ENCODE measurements around the gene WASF3.
A peak's percentile ranks its signal among the peaks of the same experiment; 100 is the strongest.
"Not testable (repeated sequence)": the region's sequence is repeated elsewhere in the genome, so short reads cannot be mapped to it uniquely, and the experiment has no call there.

The WASF3 gene

DNA sequence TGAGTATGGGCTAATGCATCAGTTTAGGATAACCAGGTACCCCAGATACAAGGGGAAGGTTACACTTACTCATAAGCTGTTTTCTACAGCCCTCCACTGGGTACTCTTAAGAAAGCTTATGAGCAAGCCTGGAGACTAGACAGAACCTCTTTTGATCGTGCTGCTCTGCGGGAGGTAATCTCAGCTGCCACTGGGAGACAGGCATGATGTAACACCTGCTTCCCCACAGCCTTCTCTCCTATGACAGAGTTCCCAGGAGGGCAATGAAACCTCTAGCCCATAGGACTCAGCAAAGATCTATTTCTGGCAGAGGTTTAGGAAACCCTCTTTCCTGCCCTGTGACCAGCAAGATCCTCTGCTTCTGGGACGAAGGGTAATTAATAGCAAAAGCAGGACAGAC lies 65.6 kb downstream of the WASF3 start:
- H3K4me3 ChIP-seq (ENCODE audit: insufficient read length, low read depth) = no peak overlapping the region
- peaks cover 12% of the 10 kb centered on the region; the same call in 1 of the 2 replicates for H3K9me3 ChIP-seq (ENCODE audit: insufficient read depth, low read length)
- H3K4me1 ChIP-seq (ENCODE audit: insufficient read depth, insufficient read length) = no peaks in the 10 kb centered on the region
- H3K27me3 ChIP-seq (ENCODE audit: insufficient read depth, insufficient read length) = no peaks in the 10 kb centered on the region
- H3K9ac ChIP-seq (ENCODE audit: insufficient read length, low read depth) = no peak overlapping the region
- DNase-seq (ENCODE audit: low read depth, low spot score) = no peak
- H3K36me3 ChIP-seq (ENCODE audit: insufficient read depth, insufficient read length, low read length) = no peaks in the 10 kb centered on the region
- TF ChIP-seq SUZ12 (IDR thresholded peaks at IDR 0.05; ENCODE audit: extremely low read depth, insufficient read depth, insufficient read length) (no peak), YY1 (IDR thresholded peaks at IDR 0.05; ENCODE audit: insufficient read depth, insufficient read length) (no peak), ZNF274 (IDR thresholded peaks at IDR 0.05; ENCODE audit: low read depth, low read length) (no peak)

DNA sequence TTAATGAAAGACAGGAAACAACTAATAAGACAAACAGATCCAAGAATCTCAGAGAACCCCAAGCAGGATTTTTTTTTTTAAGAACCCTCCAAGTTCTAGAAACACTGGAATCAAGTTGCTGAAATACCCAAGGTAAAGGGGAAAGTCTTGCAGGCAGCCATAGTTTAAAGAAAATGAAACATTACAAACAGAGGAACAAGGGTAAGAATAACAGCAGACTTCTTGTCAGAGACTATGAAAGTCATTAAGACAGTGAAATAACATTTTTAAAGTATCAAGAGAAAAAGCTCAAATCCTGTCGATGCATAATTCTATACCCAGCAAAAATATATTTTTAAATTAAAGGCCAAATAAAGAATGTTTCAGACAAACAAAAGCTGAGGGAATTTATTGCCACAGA lies 67.1 kb downstream of the WASF3 start:
- DNase-seq (ENCODE audit: low read depth, low spot score) = no peak
- Histone ChIP-seq H3K9ac (ENCODE audit: insufficient read length, low read depth) (no peak overlapping the region), H3K36me3 (ENCODE audit: insufficient read depth, insufficient read length, low read length) (no peaks in the 10 kb centered on the region), H3K9me3 (ENCODE audit: insufficient read depth, low read length) (peaks cover 12% of the 10 kb centered on the region; the same call in 1 of the 2 replicates), H3K4me3 (ENCODE audit: insufficient read length, low read depth) (no peak overlapping the region), H3K27me3 (ENCODE audit: insufficient read depth, insufficient read length) (no peaks in the 10 kb centered on the region), H3K4me1 (ENCODE audit: insufficient read depth, insufficient read length) (no peaks in the 10 kb centered on the region)
- TF ChIP-seq ZNF274 (IDR thresholded peaks at IDR 0.05; ENCODE audit: low read depth, low read length) (no peak), YY1 (IDR thresholded peaks at IDR 0.05; ENCODE audit: insufficient read depth, insufficient read length) (no peak), SUZ12 (IDR thresholded peaks at IDR 0.05; ENCODE audit: extremely low read depth, insufficient read depth, insufficient read length) (no peak)

DNA sequence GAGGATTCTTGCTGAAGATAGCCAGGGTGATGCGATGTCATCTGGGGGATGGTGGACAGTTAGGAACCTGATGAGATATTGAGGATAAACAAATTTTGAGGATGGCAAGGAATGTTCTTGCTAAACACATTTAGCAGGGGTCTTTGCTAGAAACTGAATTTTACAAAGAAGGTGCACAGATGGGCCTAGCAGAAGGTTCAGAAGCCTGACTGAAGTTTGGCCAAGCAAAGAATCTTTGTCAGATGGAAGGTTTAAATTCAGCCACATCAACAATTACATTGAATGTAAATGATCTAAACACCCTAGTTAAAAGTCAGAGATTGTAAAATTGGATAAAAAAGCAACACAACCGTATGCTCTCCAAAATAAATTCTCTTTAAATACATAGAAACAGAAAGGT lies 68.8 kb downstream of the WASF3 start:
- Histone ChIP-seq H3K4me1 (ENCODE audit: insufficient read depth, insufficient read length) (no peaks in the 10 kb centered on the region), H3K36me3 (ENCODE audit: insufficient read depth, insufficient read length, low read length) (no peaks in the 10 kb centered on the region), H3K9me3 (ENCODE audit: insufficient read depth, low read length) (peaks cover 12% of the 10 kb centered on the region; the same call in 1 of the 2 replicates), H3K27me3 (ENCODE audit: insufficient read depth, insufficient read length) (no peaks in the 10 kb centered on the region), H3K9ac (ENCODE audit: insufficient read length, low read depth) (no peak overlapping the region), H3K4me3 (ENCODE audit: insufficient read length, low read depth) (no peak overlapping the region)
- no peak for DNase-seq (ENCODE audit: low read depth, low spot score)
- TF ChIP-seq YY1 (IDR thresholded peaks at IDR 0.05; ENCODE audit: insufficient read depth, insufficient read length) = no peak

DNA sequence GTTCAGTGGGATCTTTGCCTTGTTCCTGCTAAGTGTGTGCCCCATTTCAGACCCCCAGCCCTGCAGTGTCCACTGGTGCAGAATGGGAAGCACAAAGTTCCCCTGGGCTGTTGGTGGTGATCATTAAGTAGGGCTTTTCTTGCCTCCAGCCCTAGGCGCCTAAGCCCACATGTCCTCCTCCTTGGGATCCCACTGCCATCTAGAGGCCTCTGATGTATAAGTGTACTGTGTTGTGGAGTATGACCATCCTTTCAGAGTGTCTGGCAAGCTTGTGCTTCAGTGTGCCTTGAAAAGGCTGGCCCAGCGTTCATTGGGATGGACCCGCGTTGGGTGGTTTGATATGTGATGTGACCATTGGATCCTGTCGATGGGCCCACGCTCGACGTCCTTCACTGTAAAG lies 71.2 kb downstream of the WASF3 start:
- Histone ChIP-seq H3K9ac (ENCODE audit: insufficient read length, low read depth) (no peak overlapping the region), H3K4me1 (ENCODE audit: insufficient read depth, insufficient read length) (no peaks in the 10 kb centered on the region), H3K27me3 (ENCODE audit: insufficient read depth, insufficient read length) (no peaks in the 10 kb centered on the region), H3K36me3 (ENCODE audit: insufficient read depth, insufficient read length, low read length) (no peaks in the 10 kb centered on the region), H3K9me3 (ENCODE audit: insufficient read depth, low read length) (peaks cover 10% of the 10 kb centered on the region; the same call in 1 of the 2 replicates), H3K4me3 (ENCODE audit: insufficient read length, low read depth) (no peak overlapping the region)
- DNase-seq (ENCODE audit: low read depth, low spot score) = peak; percentile 8
- no peak for TF ChIP-seq YY1 (IDR thresholded peaks at IDR 0.05; ENCODE audit: insufficient read depth, insufficient read length)
- no peak for TF ChIP-seq ZNF274 (IDR thresholded peaks at IDR 0.05; ENCODE audit: low read depth, low read length)
- TF ChIP-seq SUZ12 (IDR thresholded peaks at IDR 0.05; ENCODE audit: extremely low read depth, insufficient read depth, insufficient read length) = no peak

DNA sequence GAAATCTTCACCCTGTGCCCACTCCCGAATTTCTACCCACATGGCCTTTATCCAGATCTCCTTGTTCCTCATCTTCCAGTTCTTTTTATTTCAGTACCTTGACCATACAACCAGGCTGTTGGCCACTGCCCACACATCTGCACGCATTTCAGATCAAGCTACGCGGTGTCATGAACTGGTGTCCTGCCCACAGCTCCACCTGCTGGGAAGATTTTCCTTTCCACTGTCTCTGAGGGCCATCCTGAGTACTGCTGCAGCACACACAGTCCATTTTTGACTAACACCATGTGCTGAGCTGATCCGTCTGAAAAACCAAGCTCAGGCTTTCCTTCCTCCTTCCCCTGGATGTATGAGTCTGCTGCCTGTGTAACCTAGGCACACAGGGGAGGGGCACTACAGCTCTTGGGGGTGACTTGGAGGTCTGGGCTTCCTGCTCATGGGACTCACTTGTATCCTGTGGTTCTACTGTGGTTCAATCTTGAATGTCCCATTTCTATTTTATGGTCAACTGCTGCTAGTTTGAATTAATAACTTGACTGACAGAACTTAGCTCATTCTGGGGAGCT lies 71.9 kb downstream of the WASF3 start:
- no peaks in the 10 kb centered on the region for H3K4me1 ChIP-seq (ENCODE audit: insufficient read depth, insufficient read length)
- no peaks in the 10 kb centered on the region for H3K36me3 ChIP-seq (ENCODE audit: insufficient read depth, insufficient read length, low read length)
- H3K9me3 ChIP-seq (ENCODE audit: insufficient read depth, low read length) = peaks cover 3% of the 10 kb centered on the region; the same call in 1 of the 2 replicates
- no peak for DNase-seq (ENCODE audit: low read depth, low spot score)
- no peak overlapping the region for H3K4me3 ChIP-seq (ENCODE audit: insufficient read length, low read depth)
- no peaks in the 10 kb centered on the region for H3K27me3 ChIP-seq (ENCODE audit: insufficient read depth, insufficient read length)
- no peak for TF ChIP-seq ZNF274 (IDR thresholded peaks at IDR 0.05; ENCODE audit: low read depth, low read length)
- no peak overlapping the region for H3K9ac ChIP-seq (ENCODE audit: insufficient read length, low read depth)

DNA sequence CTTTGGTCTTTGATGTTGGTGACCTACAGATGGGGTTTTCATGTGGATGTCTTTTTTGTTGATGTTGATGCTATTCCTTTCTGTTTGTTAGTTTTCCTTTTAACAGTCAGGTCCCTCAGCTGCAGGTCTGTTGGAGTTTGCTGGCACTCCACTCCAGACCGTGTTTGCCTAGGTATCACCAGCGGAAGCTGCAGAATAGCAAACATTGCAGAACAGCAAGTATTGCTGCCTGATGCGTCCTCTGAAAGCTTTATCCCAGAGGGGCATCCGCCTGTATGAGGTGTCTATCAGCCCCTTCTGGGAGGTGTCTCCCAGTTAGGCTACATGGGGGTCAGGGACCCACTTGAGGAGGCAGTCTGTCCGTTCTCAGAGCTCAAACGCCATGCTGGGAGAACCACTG lies 78.2 kb downstream of the WASF3 start:
- not testable (repeated sequence) for H3K36me3 ChIP-seq (ENCODE audit: insufficient read depth, insufficient read length, low read length); DNase-seq (ENCODE audit: low read depth, low spot score); H3K27me3 ChIP-seq (ENCODE audit: insufficient read depth, insufficient read length); H3K9me3 ChIP-seq (ENCODE audit: insufficient read depth, low read length); H3K4me1 ChIP-seq (ENCODE audit: insufficient read depth, insufficient read length); H3K9ac ChIP-seq (ENCODE audit: insufficient read length, low read depth); H3K4me3 ChIP-seq (ENCODE audit: insufficient read length, low read depth)

DNA sequence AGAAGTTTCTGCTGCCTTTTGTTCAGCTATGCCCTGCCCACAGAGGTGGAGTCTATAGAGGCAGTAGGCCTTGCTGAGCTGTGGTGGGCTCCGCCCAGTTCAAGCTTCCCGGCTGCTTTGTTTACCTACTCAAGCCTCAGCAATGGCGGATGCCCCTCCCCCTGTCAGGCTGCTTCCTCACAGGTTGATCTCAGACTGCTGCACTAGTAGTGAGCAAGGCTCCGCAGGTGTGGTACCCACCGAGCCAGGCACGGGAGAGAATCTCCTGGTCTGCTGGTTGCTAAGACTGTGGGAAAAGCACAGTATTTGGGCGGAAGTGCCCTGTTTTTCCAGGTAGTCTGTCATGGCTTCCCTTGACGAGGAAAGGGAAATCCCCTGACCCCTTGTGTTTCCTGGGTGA lies 78.6 kb downstream of the WASF3 start:
- H3K4me1 ChIP-seq (ENCODE audit: insufficient read depth, insufficient read length); H3K27me3 ChIP-seq (ENCODE audit: insufficient read depth, insufficient read length); H3K36me3 ChIP-seq (ENCODE audit: insufficient read depth, insufficient read length, low read length); H3K9me3 ChIP-seq (ENCODE audit: insufficient read depth, low read length); H3K4me3 ChIP-seq (ENCODE audit: insufficient read length, low read depth); H3K9ac ChIP-seq (ENCODE audit: insufficient read length, low read depth); DNase-seq (ENCODE audit: low read depth, low spot score): not testable (repeated sequence)

DNA sequence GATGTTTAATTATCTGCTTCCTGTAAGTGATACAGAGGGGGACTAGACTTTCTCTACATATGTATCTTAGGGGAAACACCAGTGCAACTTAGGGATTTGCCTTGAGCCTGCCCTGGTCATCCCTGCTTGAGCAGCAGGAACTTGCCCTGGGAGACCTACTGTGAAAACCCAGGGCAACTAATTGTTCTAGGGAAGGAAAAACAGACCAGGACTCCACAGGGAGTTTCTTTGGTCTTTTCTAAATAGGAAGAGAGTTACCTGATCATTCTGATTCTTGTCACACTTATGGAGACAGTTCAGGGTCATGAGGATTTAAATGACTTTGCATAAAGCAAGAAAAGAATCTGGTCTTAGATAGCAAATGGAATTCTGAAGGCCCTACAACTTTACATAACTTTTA lies 89.1 kb downstream of the WASF3 start:
- no peak overlapping the region for H3K4me3 ChIP-seq (ENCODE audit: insufficient read length, low read depth)
- no peak overlapping the region for H3K9ac ChIP-seq (ENCODE audit: insufficient read length, low read depth)
- no peaks in the 10 kb centered on the region for H3K4me1 ChIP-seq (ENCODE audit: insufficient read depth, insufficient read length)

More for the DNA sequence above, 89.1 kb downstream of the WASF3 start:
- Histone ChIP-seq H3K36me3 (ENCODE audit: insufficient read depth, insufficient read length, low read length) (no peaks in the 10 kb centered on the region), H3K27me3 (ENCODE audit: insufficient read depth, insufficient read length) (no peaks in the 10 kb centered on the region), H3K9me3 (ENCODE audit: insufficient read depth, low read length) (peaks cover 6% of the 10 kb centered on the region; the same call in 1 of the 2 replicates)
- TF ChIP-seq SUZ12 (IDR thresholded peaks at IDR 0.05; ENCODE audit: extremely low read depth, insufficient read depth, insufficient read length) (no peak), YY1 (IDR thresholded peaks at IDR 0.05; ENCODE audit: insufficient read depth, insufficient read length) (no peak), ZNF274 (IDR thresholded peaks at IDR 0.05; ENCODE audit: low read depth, low read length) (no peak)
- peak; percentile 42 for DNase-seq (ENCODE audit: low read depth, low spot score)
